ENCODE data around the gene OR4K15. TPM values are rescaled to one million over a fixed set of nuclear protein-coding genes. Genes with fewer than 3 reads are reported as not detected.

Gene OR4K15
- polyA plus RNA-seq, 3 donors from 2014 or later = not detected

Other genes starting within 250 kb of the OR4K15 start
- not detected for gene OR4Q3, start 232.0 kb upstream of the OR4K15 start, polyA plus RNA-seq
- gene OR4M1, start 202.1 kb upstream of the OR4K15 start, polyA plus RNA-seq = not detected
- not detected for gene OR4N2, start 171.8 kb upstream of the OR4K15 start, polyA plus RNA-seq
- not detected for gene OR4K2, start 100.4 kb upstream of the OR4K15 start, polyA plus RNA-seq
- gene OR4K5, start 55.0 kb upstream of the OR4K15 start, polyA plus RNA-seq = not detected
- gene OR4K1, start 44.7 kb upstream of the OR4K15 start, polyA plus RNA-seq = not detected
- gene OR4Q2, start 26.6 kb downstream of the OR4K15 start, polyA plus RNA-seq = not detected
- gene OR4K14, start 43.7 kb downstream of the OR4K15 start, polyA plus RNA-seq = not detected
- gene OR4K13, start 60.4 kb downstream of the OR4K15 start, polyA plus RNA-seq = not detected
- gene OR4L1, start 84.5 kb downstream of the OR4K15 start, polyA plus RNA-seq = not detected
- gene OR4K17, start 135.1 kb downstream of the OR4K15 start, polyA plus RNA-seq = not detected
- gene OR4N5, start 163.2 kb downstream of the OR4K15 start, polyA plus RNA-seq = not detected
- not detected for gene OR11G2, start 215.3 kb downstream of the OR4K15 start, polyA plus RNA-seq
- gene OR11H6, start 248.1 kb downstream of the OR4K15 start, polyA plus RNA-seq = not detected

Data from immature natural killer cell (primary cell).